ENCODE results near the gene ATF6. TPM values are rescaled to one million over a fixed set of nuclear protein-coding genes. Genes with fewer than 3 reads are reported as not detected.

ATF6 gene
- total RNA-seq, 1 experiment from 2014 or later, result 10.6 TPM

DNA sequence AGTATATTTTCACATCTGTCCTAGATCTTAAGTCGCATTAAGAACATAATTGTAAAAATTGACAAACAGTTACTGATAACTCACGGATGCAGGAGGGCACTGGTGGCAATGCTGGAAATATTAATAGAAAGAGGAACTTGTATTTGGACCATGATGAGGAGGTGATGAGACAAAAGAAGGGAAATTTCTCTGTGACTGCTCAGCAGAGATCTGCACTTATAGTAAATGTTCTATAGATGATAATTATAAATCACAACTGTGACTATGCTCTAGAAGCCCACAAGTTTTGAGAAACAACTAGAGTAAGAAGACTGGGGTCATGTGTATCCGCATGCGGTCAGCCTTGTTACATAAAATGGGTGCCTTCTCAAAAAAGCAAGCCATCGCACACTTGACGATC lies 25.2 kb upstream of the ATF6 start (continued):
- TF ChIP-seq, protein P1, sequence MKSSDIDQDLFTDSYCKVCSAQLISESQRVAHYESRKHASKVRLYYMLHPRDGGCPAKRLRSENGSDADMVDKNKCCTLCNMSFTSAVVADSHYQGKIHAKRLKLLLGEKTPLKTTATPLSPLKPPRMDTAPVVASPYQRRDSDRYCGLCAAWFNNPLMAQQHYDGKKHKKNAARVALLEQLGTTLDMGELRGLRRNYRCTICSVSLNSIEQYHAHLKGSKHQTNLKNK (CRISPR knock-in tag; IDR thresholded peaks at IDR 0.05), result no peak
- no peak for TF ChIP-seq ZNF416 (CRISPR knock-in tag; IDR thresholded peaks at IDR 0.05)
- no peak for TF ChIP-seq NFE2L1 (CRISPR knock-in tag; IDR thresholded peaks at IDR 0.05)
- TF ChIP-seq, protein P2, sequence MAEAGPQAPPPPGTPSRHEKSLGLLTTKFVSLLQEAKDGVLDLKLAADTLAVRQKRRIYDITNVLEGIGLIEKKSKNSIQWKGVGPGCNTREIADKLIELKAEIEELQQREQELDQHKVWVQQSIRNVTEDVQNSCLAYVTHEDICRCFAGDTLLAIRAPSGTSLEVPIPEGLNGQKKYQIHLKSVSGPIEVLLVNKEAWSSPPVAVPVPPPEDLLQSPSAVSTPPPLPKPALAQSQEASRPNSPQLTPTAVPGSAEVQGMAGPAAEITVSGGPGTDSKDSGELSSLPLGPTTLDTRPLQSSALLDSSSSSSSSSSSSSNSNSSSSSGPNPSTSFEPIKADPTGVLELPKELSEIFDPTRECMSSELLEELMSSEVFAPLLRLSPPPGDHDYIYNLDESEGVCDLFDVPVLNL (CRISPR knock-in tag; IDR thresholded peaks at IDR 0.05; ENCODE audit: borderline replicate concordance, low read depth), result no peak
- no peak for TF ChIP-seq MYBL2 (CRISPR knock-in tag; IDR thresholded peaks at IDR 0.05)
- TF ChIP-seq, protein P3, sequence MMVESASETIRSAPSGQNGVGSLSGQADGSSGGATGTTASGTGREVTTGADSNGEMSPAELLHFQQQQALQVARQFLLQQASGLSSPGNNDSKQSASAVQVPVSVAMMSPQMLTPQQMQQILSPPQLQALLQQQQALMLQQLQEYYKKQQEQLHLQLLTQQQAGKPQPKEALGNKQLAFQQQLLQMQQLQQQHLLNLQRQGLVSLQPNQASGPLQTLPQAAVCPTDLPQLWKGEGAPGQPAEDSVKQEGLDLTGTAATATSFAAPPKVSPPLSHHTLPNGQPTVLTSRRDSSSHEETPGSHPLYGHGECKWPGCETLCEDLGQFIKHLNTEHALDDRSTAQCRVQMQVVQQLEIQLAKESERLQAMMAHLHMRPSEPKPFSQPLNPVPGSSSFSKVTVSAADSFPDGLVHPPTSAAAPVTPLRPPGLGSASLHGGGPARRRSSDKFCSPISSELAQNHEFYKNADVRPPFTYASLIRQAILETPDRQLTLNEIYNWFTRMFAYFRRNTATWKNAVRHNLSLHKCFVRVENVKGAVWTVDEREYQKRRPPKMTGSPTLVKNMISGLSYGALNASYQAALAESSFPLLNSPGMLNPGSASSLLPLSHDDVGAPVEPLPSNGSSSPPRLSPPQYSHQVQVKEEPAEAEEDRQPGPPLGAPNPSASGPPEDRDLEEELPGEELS (CRISPR knock-in tag; IDR thresholded peaks at IDR 0.05), result no peak

DNA sequence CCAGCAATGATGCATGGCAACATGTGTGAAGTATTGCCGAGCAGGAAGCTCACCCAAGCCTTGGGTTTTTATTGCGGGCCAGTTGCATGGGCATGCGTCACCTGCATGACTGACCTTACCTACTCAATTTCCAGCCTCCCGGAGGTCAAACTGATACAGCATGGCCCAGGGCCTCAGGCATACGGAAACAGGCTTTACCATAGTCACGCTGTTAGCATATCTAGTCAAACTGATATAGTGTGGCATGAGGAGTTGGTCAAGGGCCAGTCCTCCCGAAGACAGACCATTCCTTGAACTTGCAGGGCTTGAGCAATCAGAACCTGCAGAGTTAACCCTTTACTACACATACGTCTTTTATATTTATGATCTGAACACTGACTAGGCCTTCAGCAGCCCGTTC lies 22.9 kb upstream of the ATF6 start:
- H3K4me3 Mint-ChIP-seq, result no peak overlapping the region
- no peaks in the 10 kb centered on the region for H3K9me3 Mint-ChIP-seq
- ChIA-PET CTCF (no interaction called here), POLR2A (no interaction called here)
- H3K27ac Mint-ChIP-seq, result no peak overlapping the region
- no peaks in the 10 kb centered on the region for H3K36me3 Mint-ChIP-seq
- DNase-seq (ENCODE audit: low spot score) (no peak), ATAC-seq (no peak)
- H3K27me3 Mint-ChIP-seq (ENCODE audit: low read depth), result peaks cover 9% of the 10 kb centered on the region
- H3K4me1 Mint-ChIP-seq, result peaks cover 14% of the 10 kb centered on the region
- TF ChIP-seq GRHL2 (CRISPR knock-in tag; IDR thresholded peaks at IDR 0.05; ENCODE audit: insufficient replicate concordance, severe bottlenecking) (no peak), RELA (CRISPR knock-in tag; IDR thresholded peaks at IDR 0.05; ENCODE audit: borderline replicate concordance) (no peak), NFATC4 (CRISPR knock-in tag; IDR thresholded peaks at IDR 0.05) (no peak), SMAD4 (CRISPR knock-in tag; IDR thresholded peaks at IDR 0.05) (no peak), JAZF1 (CRISPR knock-in tag; IDR thresholded peaks at IDR 0.05) (no peak)

DNA sequence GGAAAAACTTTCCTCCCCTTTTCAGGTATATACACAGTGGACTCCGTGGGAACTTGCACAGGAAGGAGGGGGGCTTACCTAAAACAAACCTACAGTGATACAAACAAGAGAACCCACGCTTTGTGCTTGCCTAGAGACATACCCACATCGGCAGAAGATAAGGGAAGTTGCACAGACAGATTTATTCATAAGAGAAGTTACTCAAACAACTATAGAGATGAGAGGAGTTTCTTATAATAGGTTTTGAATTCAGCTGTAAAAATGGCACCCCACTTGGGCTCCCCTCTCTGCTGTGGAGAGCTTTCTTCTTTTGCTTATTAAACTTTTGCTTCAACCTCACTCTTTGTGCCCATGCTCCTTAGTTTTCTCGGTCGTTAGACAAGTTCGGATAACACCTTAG lies 18.3 kb upstream of the ATF6 start:
- ChIA-PET CTCF (interaction anchor here (1.1 kb wide), 1 partner anchor 10 kb away, joined by 3 read pairs; no protein-coding TSS in a partner anchor), POLR2A (no interaction called here)
- Mint-ChIP-seq H3K27me3 (ENCODE audit: low read depth) (peaks cover 9% of the 10 kb centered on the region), H3K4me3 (no peak overlapping the region), H3K27ac (no peak overlapping the region), H3K36me3 (peaks cover 16% of the 10 kb centered on the region), H3K9me3 (no peaks in the 10 kb centered on the region), H3K4me1 (peaks cover 15% of the 10 kb centered on the region)
- no peak for ATAC-seq
- no peak for DNase-seq (ENCODE audit: low spot score)
- TF ChIP-seq, protein P4, sequence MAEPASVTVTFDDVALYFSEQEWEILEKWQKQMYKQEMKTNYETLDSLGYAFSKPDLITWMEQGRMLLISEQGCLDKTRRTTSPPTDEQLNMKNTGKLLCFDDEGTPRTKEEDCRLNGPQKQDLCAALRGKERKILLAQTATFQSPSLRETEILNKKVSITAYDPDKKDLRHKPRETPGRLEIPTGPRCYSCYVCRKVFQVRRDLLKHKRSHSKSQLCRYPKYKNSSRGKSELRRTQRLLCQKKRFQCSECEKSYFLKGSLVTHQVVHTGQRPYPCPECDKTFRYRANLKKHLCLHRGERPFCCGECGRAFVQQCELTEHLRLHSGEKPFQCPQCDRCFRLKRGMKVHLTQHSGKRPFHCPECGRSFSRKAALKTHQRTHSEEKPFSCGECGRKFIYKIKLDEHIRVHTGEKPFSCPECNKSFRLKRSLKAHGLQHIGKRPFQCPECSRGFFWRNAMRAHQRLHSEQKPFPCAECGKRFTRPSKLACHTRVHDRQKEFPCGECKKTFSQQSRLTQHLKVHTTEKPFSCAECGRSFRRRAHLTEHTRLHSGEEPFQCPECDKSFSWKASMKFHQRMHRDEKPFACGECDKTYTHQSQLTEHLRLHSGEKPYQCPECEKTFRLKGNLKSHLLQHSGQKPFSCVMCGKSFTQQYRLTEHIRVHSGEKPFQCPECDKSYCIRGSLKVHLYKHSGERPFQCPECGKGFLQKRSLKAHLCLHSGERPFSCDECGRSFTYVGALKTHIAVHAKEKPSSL (CRISPR knock-in tag; conservative IDR thresholded peaks at IDR 0.05), result no peak
- TF ChIP-seq, protein P5, sequence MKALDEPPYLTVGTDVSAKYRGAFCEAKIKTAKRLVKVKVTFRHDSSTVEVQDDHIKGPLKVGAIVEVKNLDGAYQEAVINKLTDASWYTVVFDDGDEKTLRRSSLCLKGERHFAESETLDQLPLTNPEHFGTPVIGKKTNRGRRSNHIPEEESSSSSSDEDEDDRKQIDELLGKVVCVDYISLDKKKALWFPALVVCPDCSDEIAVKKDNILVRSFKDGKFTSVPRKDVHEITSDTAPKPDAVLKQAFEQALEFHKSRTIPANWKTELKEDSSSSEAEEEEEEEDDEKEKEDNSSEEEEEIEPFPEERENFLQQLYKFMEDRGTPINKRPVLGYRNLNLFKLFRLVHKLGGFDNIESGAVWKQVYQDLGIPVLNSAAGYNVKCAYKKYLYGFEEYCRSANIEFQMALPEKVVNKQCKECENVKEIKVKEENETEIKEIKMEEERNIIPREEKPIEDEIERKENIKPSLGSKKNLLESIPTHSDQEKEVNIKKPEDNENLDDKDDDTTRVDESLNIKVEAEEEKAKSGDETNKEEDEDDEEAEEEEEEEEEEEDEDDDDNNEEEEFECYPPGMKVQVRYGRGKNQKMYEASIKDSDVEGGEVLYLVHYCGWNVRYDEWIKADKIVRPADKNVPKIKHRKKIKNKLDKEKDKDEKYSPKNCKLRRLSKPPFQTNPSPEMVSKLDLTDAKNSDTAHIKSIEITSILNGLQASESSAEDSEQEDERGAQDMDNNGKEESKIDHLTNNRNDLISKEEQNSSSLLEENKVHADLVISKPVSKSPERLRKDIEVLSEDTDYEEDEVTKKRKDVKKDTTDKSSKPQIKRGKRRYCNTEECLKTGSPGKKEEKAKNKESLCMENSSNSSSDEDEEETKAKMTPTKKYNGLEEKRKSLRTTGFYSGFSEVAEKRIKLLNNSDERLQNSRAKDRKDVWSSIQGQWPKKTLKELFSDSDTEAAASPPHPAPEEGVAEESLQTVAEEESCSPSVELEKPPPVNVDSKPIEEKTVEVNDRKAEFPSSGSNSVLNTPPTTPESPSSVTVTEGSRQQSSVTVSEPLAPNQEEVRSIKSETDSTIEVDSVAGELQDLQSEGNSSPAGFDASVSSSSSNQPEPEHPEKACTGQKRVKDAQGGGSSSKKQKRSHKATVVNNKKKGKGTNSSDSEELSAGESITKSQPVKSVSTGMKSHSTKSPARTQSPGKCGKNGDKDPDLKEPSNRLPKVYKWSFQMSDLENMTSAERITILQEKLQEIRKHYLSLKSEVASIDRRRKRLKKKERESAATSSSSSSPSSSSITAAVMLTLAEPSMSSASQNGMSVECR (CRISPR knock-in tag; IDR thresholded peaks at IDR 0.05; ENCODE audit: borderline replicate concordance), result no peak
- TF ChIP-seq NR2C2 (CRISPR knock-in tag; IDR thresholded peaks at IDR 0.05) (no peak), HMGA2 (CRISPR knock-in tag; IDR thresholded peaks at IDR 0.05) (no peak), NFYB (CRISPR knock-in tag; conservative IDR thresholded peaks at IDR 0.05; ENCODE audit: low read depth) (no peak)
- TF ChIP-seq, protein P6, sequence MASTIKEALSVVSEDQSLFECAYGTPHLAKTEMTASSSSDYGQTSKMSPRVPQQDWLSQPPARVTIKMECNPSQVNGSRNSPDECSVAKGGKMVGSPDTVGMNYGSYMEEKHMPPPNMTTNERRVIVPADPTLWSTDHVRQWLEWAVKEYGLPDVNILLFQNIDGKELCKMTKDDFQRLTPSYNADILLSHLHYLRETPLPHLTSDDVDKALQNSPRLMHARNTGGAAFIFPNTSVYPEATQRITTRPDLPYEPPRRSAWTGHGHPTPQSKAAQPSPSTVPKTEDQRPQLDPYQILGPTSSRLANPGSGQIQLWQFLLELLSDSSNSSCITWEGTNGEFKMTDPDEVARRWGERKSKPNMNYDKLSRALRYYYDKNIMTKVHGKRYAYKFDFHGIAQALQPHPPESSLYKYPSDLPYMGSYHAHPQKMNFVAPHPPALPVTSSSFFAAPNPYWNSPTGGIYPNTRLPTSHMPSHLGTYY (CRISPR knock-in tag; IDR thresholded peaks at IDR 0.05), result no peak
- TF ChIP-seq, protein P7, sequence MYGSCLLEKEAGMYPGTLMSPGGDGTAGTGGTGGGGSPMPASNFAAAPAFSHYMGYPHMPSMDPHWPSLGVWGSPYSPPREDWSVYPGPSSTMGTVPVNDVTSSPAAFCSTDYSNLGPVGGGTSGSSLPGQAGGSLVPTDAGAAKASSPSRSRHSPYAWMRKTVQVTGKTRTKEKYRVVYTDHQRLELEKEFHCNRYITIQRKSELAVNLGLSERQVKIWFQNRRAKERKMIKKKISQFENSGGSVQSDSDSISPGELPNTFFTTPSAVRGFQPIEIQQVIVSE (CRISPR knock-in tag; IDR thresholded peaks at IDR 0.05; ENCODE audit: borderline replicate concordance), result no peak
- TF ChIP-seq, protein P8, sequence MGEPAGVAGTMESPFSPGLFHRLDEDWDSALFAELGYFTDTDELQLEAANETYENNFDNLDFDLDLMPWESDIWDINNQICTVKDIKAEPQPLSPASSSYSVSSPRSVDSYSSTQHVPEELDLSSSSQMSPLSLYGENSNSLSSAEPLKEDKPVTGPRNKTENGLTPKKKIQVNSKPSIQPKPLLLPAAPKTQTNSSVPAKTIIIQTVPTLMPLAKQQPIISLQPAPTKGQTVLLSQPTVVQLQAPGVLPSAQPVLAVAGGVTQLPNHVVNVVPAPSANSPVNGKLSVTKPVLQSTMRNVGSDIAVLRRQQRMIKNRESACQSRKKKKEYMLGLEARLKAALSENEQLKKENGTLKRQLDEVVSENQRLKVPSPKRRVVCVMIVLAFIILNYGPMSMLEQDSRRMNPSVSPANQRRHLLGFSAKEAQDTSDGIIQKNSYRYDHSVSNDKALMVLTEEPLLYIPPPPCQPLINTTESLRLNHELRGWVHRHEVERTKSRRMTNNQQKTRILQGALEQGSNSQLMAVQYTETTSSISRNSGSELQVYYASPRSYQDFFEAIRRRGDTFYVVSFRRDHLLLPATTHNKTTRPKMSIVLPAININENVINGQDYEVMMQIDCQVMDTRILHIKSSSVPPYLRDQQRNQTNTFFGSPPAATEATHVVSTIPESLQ (CRISPR knock-in tag; IDR thresholded peaks at IDR 0.05), result no peak

Measured in WTC11 (cell line).